Left lung (tissue), 10 donors: Measurements from ENCODE around the gene ARPP21. TPM values are rescaled to one million over a fixed set of nuclear protein-coding genes. Genes with fewer than 3 reads are reported as not detected.

Experiments
- ATAC-seq: fragments of 200-7000 bp; cut with Tn5 transposase; one replicate; pipeline ENCODE4 v1.9.1; 2020; ENCODE audit warnings: moderate library complexity
- DNase-seq, 4 donors: peaks; one replicate each; pipeline ENCODE4 v3.0.0-alpha.2; 2013 to 2020
- H3K27ac ChIP-seq, 2 donors: fragments of 200-600 bp; sonication (generic) in 1 of 2; one replicate each; pipeline versions ENCODE4 v1.5.0 to v1.8.0; 2020 to 2021
- H3K27me3 ChIP-seq, 2 donors: fragments of 200-600 bp; sonication (generic) in 1 of 2; one replicate each; pipeline versions ENCODE4 v1.5.0 to v1.8.0; 2020 to 2021
- H3K36me3 ChIP-seq, 2 donors: fragments of 200-600 bp; sonication (generic) in 1 of 2; one replicate each; pipeline versions ENCODE4 v1.5.0 to v1.8.0; 2020 to 2021
- H3K4me1 ChIP-seq, 2 donors: fragments of 200-600 bp; one replicate each; pipeline ENCODE4 v1.8.0; 2021
- H3K4me3 ChIP-seq, 2 donors: fragments of 200-600 bp; sonication (generic) in 1 of 2; one replicate each; pipeline versions ENCODE4 v1.5.0 to v1.8.0; 2020 to 2021; ENCODE audit warnings: mild to moderate bottlenecking in 1 of 2
- H3K9me3 ChIP-seq, 2 donors: fragments of 200-600 bp; sonication (generic) in 1 of 2; one replicate each; pipeline versions ENCODE4 v1.5.0 to v1.8.0; 2020 to 2021
- CTCF ChIP-seq, 2 donors: fragments of 200-600 bp; sonication (generic) in 1 of 2; IDR thresholded peaks; one replicate each; pipeline versions ENCODE4 v1.5.0 to v1.8.0; 2021; ENCODE audit warnings: antibody characterized with exemption in 2 of 2
- intact Hi-C, 2 donors: fragments of 100-400 bp; cut with DNase I; formaldehyde crosslinking; loops; one replicate each; pipeline versions ENCODE4 v1.11.2 to v1.14.2; 2022
- polyA plus RNA-seq, 6 donors: library from polyadenylated mRNA; unstranded; fragments of 120-200 nt; gene quantifications; one replicate each; pipeline ENCODE4 v1.2.1, GENCODE V29; 2013; ENCODE audit not compliant: insufficient read length in 6 of 6
- total RNA-seq, 2 donors: library from RNA; stranded (reverse); fragmentation: NEBNext Ultra II Directional; extraction: Animal tissue kit (Norgen Biotek cat#: 25700); gene quantifications; one replicate each; pipeline ENCODE4 v1.2.1, GENCODE V29; 2021
- donor health status: DM: no; HTN: yes; CAD: no.
- donor health status: DM: no; HTN: no; CAD: no.

The ARPP21 gene
- total and polyA plus RNA-seq, 8 donors = 0.21 to 0.45 (median 0.27) TPM; not detected in 2

DNA sequence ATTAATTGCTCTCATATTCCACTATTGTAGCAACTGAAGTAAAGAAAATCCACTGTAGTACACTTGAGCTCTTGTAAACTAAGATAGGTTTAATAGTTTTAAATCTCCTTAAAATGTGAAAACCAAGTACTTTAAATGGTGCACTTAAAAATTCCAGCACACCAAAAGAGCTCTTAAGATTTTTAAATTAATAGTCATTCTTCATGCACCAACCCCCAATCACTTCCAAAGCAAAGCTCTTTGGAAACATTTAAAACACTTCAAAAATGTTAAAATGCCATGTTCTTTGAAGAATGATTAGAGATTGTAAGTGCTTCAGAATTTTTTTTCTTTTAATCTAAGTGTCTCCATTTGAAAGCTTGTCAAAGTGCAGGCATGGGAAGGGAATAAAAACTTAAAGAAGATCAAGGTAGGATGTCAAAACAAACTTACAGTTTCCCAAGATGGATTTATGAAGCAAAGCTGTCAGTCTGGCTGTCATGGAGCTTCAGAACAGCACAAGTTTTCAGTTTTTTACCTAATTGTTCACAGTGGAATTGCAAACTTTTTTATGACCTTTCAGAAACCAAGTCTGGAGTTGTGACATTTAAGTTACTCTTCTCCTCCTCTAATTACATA is 84.3 kb downstream of the ARPP21 start:
- intact Hi-C loops = no loop called here
- Histone ChIP-seq H3K27ac (no peak overlapping the region), H3K9me3 (no peaks in the 10 kb centered on the region), H3K36me3 (no peaks in the 10 kb centered on the region), H3K27me3 (peaks cover 0 to 37% of the 10 kb centered on the region in 2 donors), H3K4me3 (no peak overlapping the region), H3K4me1 (no peaks in the 10 kb centered on the region)
- TF ChIP-seq CTCF (IDR thresholded peaks at IDR 0.05) = no peak
- ATAC-seq (peak; percentile 82), DNase-seq (peak in 1 of 4 donors; percentile 7)

GRCh38 chr3:35724106-35724505 is 84.8 kb downstream of the ARPP21 start:
- H3K9me3 ChIP-seq = no peaks in the 10 kb centered on the region
- DNase-seq (no peak), ATAC-seq (peak; percentile 9)
- H3K36me3 ChIP-seq = no peaks in the 10 kb centered on the region
- H3K4me3 ChIP-seq = no peak overlapping the region
- peaks cover 0 to 34% of the 10 kb centered on the region in 2 donors for H3K27me3 ChIP-seq
- H3K27ac ChIP-seq = no peak overlapping the region
- no peaks in the 10 kb centered on the region for H3K4me1 ChIP-seq
- intact Hi-C loops = no loop called here
- TF ChIP-seq CTCF (IDR thresholded peaks at IDR 0.05) = no peak

DNA sequence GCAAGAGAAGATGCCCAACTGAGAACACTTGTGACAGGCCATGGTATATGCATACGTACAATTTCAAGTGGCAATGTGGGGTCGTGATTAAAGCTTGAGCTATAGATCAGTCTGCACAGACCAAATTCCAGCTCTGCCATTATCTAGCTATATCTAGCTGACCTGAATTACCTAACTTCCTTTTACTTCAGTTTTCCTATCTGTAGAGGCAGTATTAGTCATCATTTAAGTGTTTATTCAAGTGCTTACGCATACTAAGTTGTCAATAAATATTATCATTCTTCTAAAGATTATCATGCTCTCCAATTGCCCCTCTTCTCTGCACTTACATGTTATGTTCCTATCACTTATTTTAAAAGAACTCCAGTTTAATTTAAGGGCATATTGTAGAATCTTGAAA is 87.9 kb downstream of the ARPP21 start:
- Histone ChIP-seq H3K27me3 (peaks cover 0 to 10% of the 10 kb centered on the region in 2 donors), H3K4me3 (no peak overlapping the region), H3K36me3 (no peaks in the 10 kb centered on the region), H3K9me3 (no peaks in the 10 kb centered on the region), H3K27ac (no peak overlapping the region), H3K4me1 (no peaks in the 10 kb centered on the region)
- intact Hi-C loops = no loop called here
- ATAC-seq (peak; percentile 24), DNase-seq (no peak)
- no peak for TF ChIP-seq CTCF (IDR thresholded peaks at IDR 0.05)

GRCh38 chr3:35733341-35733740 is 94.0 kb downstream of the ARPP21 start:
- intact Hi-C loops = no loop called here
- Histone ChIP-seq H3K9me3 (no peaks in the 10 kb centered on the region), H3K27me3 (peaks cover 0 to 24% of the 10 kb centered on the region in 2 donors), H3K27ac (no peak overlapping the region), H3K4me1 (no peaks in the 10 kb centered on the region), H3K4me3 (no peak overlapping the region), H3K36me3 (no peaks in the 10 kb centered on the region)
- ATAC-seq (no peak), DNase-seq (no peak)
- no peak for TF ChIP-seq CTCF (IDR thresholded peaks at IDR 0.05)

- Histone ChIP-seq H3K4me3 (no peak overlapping the region), H3K9me3 (no peaks in the 10 kb centered on the region), H3K27ac (no peak overlapping the region), H3K27me3 (peaks cover 0 to 25% of the 10 kb centered on the region in 2 donors), H3K36me3 (no peaks in the 10 kb centered on the region), H3K4me1 (no peaks in the 10 kb centered on the region)
- ATAC-seq = no peak
- TF ChIP-seq CTCF (IDR thresholded peaks at IDR 0.05) = no peak
- no peak for DNase-seq
- intact Hi-C loops = no loop called here
Measured at GRCh38 chr3:35733864-35734263, 94.5 kb downstream of the ARPP21 start.
